ENCODE data around the gene GPR155. TPM values are rescaled to one million over a fixed set of nuclear protein-coding genes. Genes with fewer than 3 reads are reported as not detected.
A peak's percentile ranks its signal among the peaks of the same experiment; 100 is the strongest.
"Not testable (repeated sequence)": the region's sequence is repeated elsewhere in the genome, so short reads cannot be mapped to it uniquely, and the experiment has no call there.

The GPR155 gene
- total RNA-seq, 1 donor from 2014 or later, result 1.3 TPM

- H3K4me3 ChIP-seq (ENCODE audit: low read depth, low read length), result no peak overlapping the region
- DNase-seq (ENCODE audit: low read depth) (no peak), FAIRE-seq (no peak)
- H3K36me3 ChIP-seq (ENCODE audit: control insufficient read depth, insufficient read depth, low read length), result no peaks in the 10 kb centered on the region
- no peak for TF ChIP-seq CTCF (IDR thresholded peaks at IDR 0.05; ENCODE audit: insufficient read depth, low read length, severe bottlenecking)
- H3K27me3 ChIP-seq (ENCODE audit: control insufficient read depth, insufficient read depth, low read length), result no peaks in the 10 kb centered on the region
These were observed 89.1 kb downstream of the GPR155 start for GRCh38 chr2:174397773-174398172.

DNA sequence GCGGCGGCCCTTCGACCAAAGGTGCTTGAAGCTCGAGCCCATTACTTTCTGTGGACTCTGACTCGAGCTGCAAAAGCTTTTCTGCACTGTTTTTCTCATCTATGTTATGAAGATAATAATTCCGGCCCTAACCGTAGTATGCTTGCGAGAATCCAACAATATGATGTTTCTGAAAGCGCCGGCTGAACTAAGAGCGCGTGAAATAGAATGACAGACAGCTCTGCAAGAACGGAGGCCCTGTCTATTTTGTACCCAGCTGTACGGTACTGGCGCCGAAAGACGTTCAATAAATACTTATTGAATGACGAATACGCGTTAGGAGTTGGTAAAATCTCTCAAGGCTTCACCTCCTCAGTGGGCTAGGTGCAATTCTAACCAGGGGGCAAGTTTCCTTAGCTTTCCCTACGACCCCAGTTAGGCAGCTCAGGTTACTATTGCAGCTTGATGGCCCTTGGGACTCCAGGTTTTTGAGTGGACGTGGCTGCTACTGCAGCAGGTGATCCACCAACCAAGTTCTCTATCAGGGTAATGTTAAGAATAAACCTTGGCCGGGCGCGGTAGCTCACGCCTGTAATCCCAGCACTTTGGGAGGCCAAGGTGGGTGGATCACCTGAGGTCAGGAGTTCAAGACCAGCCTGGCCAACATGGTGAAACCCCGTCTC, 90.7 kb downstream of the GPR155 start:
- Histone ChIP-seq H3K4me3 (ENCODE audit: low read depth, low read length) (peak overlapping the region; percentile 83), H3K36me3 (ENCODE audit: control insufficient read depth, insufficient read depth, low read length) (no peaks in the 10 kb centered on the region), H3K27me3 (ENCODE audit: control insufficient read depth, insufficient read depth, low read length) (no peaks in the 10 kb centered on the region)
- FAIRE-seq (no peak), DNase-seq (ENCODE audit: low read depth) (peak; percentile 29)
- TF ChIP-seq CTCF (IDR thresholded peaks at IDR 0.05; ENCODE audit: insufficient read depth, low read length, severe bottlenecking), result no peak

GRCh38 chr2:174395284-174395968, 91.4 kb downstream of the GPR155 start, which contains the start of gene SCRN3:
TSS of gene SCRN3 (plus strand) at chr2:174395730. CDS start at chr2:174398284, 2,554 bp downstream.
- peak; percentile 67 for DNase-seq (ENCODE audit: low read depth)
- Histone ChIP-seq H3K4me3 (ENCODE audit: low read depth, low read length) (peak within 1 kb of the TSS; percentile 83), H3K27me3 (ENCODE audit: control insufficient read depth, insufficient read depth, low read length) (no peaks in the 10 kb centered on the region), H3K36me3 (ENCODE audit: control insufficient read depth, insufficient read depth, low read length) (no peaks in the 10 kb centered on the region)
- no peak for TF ChIP-seq CTCF (IDR thresholded peaks at IDR 0.05; ENCODE audit: insufficient read depth, low read length, severe bottlenecking)
- no peak for FAIRE-seq

GRCh38 chr2:174392706-174393105, 94.1 kb downstream of the GPR155 start:
- FAIRE-seq (no peak), DNase-seq (ENCODE audit: low read depth) (peak; percentile 70)
- peaks cover 3% of the 10 kb centered on the region for H3K36me3 ChIP-seq (ENCODE audit: control insufficient read depth, insufficient read depth, low read length)
- no peaks in the 10 kb centered on the region for H3K27me3 ChIP-seq (ENCODE audit: control insufficient read depth, insufficient read depth, low read length)
- TF ChIP-seq CTCF (IDR thresholded peaks at IDR 0.05; ENCODE audit: insufficient read depth, low read length, severe bottlenecking), result no peak
- H3K4me3 ChIP-seq (ENCODE audit: low read depth, low read length), result no peak overlapping the region

DNA sequence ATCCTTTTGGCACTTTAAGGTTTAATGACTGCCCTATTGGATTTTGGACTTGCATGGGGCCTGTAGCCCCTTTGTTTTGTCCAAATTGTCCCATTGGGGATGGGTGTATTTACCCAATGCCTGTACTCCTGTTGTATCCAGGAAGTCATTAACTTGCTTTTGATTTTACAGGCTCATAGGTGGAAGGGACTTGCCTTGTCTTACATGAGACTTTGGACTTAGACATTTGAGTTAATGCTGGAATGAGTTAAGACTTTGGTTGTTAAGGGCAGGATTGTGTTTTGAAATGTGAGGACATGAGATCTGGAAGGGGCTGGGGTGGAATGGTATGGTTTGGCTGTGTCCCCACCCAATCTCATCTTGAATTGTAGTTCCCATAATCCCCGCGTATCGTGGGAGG, 96.5 kb downstream of the GPR155 start:
- not testable (repeated sequence) for DNase-seq (ENCODE audit: low read depth); FAIRE-seq; H3K4me3 ChIP-seq (ENCODE audit: low read depth, low read length); H3K27me3 ChIP-seq (ENCODE audit: control insufficient read depth, insufficient read depth, low read length); H3K36me3 ChIP-seq (ENCODE audit: control insufficient read depth, insufficient read depth, low read length)

GRCh38 chr2:174389542-174389941, 97.3 kb downstream of the GPR155 start:
- Histone ChIP-seq H3K27me3 (ENCODE audit: control insufficient read depth, insufficient read depth, low read length) (no peaks in the 10 kb centered on the region), H3K4me3 (ENCODE audit: low read depth, low read length) (no peak overlapping the region), H3K36me3 (ENCODE audit: control insufficient read depth, insufficient read depth, low read length) (peaks cover 4% of the 10 kb centered on the region)
- no peak for DNase-seq (ENCODE audit: low read depth)
- TF ChIP-seq CTCF (IDR thresholded peaks at IDR 0.05; ENCODE audit: insufficient read depth, low read length, severe bottlenecking), result no peak
- no peak for FAIRE-seq

- not testable (repeated sequence) for H3K36me3 ChIP-seq (ENCODE audit: control insufficient read depth, insufficient read depth, low read length); H3K27me3 ChIP-seq (ENCODE audit: control insufficient read depth, insufficient read depth, low read length); H3K4me3 ChIP-seq (ENCODE audit: low read depth, low read length); FAIRE-seq; DNase-seq (ENCODE audit: low read depth)
These were observed 98.1 kb downstream of the GPR155 start for GRCh38 chr2:174388706-174389105.
